Fibroblast of skin of left biceps (primary cell): ENCODE data around the gene OR2G6.
"Not testable (repeated sequence)": the region's sequence is repeated elsewhere in the genome, so short reads cannot be mapped to it uniquely, and the experiment has no call there.

Source experiments
- DNase-seq, 2 experiments: peaks; one replicate each; pipeline ENCODE4 v3.0.0-alpha.2; 2013; ENCODE audit warnings: low read depth in 2 of 2

The OR2G6 gene

DNA sequence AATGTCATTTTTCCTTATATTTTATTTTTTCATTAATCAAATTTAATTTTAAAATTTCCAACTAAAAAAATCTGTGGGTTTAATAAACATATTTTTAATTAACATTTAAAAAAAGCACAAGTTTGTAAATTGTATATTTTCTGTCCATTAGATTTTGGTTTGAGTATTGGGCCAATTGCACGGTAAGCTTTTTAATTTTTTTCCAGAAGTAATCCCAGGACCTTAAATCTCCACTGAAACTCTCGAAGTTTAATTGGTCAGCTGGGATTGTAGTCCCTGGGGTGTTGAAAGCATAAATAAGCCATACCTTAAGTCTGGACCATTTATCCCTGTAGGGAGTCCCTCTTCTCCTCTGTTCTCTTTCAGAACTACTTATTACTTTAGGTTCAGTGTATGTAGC lies at the start of gene OR2G6:
Gene OR2G6, plus strand, starts transcription at position 301 of the 400 bp plus-strand sequence. CDS start 13,574 bp downstream, outside the sequence.
- not testable (repeated sequence) for DNase-seq

DNA sequence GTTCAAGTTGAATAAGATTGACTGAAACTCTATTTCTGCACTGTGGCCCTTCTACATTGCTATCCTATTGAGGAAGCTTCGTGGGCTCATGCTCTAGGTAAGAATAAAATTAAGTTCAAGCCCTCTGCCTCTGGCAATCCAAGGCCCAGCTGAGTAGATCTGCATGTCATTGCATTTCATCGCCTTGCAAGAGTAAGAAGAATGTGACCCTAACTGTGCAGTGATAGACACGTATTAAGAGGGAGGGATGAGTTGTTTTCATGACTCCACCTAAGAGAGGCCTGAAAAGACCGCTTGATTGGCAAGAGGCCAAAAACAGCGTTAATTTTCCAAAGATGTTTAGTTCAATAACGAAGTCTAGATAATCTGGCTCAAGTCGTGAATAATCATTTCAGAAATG lies 48.8 kb upstream of the OR2G6 start:
- not testable (repeated sequence) for DNase-seq

DNA sequence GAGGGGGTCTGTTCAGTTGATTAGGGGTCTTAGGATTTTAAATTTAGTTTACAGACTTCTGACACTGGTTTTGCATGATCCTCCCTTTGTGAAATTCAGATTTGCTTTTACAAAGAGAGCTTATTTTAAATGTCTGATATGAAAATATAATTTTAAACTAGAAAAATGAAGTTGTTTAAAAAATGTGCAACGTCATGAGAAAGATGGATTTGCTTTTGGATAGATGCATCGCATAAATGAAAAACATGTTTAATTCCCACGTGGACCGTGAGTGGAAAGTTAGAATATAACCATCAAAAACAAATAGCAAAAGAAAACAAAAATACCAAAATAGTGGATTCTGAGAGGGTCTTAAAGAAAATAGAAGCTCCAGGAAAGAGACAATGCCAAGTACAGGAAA lies 36.7 kb upstream of the OR2G6 start:
- no peak for DNase-seq

GRCh38 chr1:248472111-248472510 lies 35.8 kb upstream of the OR2G6 start:
- not testable (repeated sequence) for DNase-seq

- DNase-seq, result not testable (repeated sequence)
These were observed 34.8 kb upstream of the OR2G6 start, which contains the start of gene OR2T3 for GRCh38 chr1:248473051-248473450. Gene OR2T3 (plus strand): TSS chr1:248473351. CDS start chr1:248473351, 0 bp downstream.

- not testable (repeated sequence) for DNase-seq
These were observed 32.2 kb upstream of the OR2G6 start for GRCh38 chr1:248475660-248476059.

- DNase-seq, result not testable (repeated sequence)
These were observed 25.9 kb upstream of the OR2G6 start for GRCh38 chr1:248481686-248482579.

- not testable (repeated sequence) for DNase-seq
These were observed 19.6 kb upstream of the OR2G6 start, which contains the start of gene OR2T5 for GRCh38 chr1:248488289-248488688. Gene OR2T5 (plus strand): TSS chr1:248488589. CDS start chr1:248488589, 0 bp downstream.

GRCh38 chr1:248496661-248497060 lies 11.2 kb upstream of the OR2G6 start:
- DNase-seq, result not testable (repeated sequence)

DNA sequence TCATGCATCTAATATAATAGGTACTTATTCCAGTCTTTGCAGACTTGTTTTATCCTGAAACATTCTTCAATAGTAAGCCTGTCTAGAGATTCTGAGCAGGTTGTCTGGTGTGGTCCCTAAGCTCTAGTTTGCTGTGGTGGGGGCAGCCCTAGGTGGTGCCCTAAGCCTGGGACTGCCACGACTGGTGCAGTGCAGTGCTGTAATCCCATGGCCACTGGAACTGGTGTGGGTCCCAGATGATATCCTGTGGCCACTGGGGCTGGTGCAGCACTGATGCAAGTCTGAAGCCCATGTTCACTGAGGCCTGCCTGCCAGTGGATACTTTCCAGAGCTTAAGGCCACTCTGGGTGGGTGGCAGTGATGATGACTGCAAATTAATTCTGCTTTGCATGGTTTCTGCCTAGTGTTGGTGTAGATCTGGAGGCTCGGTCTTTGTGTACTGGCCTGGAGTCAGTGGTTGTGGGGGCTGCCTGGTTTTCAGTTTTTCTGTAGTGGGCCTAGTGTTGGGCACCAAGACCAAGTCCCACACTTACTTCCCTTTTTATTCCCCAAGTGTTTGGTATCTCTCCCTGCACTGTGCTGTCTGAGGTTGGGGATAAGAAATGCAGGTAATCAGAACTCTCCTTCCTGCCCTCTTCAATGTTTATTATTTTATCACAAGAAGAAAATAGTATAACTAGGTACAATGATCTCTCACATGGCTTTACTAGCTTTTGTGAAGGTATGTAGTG lies 7.4 kb upstream of the OR2G6 start:
- DNase-seq, result not testable (repeated sequence)

- not testable (repeated sequence) for DNase-seq
These were observed 2.3 kb downstream of the OR2G6 start for GRCh38 chr1:248510217-248510616.

- no peak for DNase-seq
These were observed 14.0 kb downstream of the OR2G6 start for GRCh38 chr1:248521856-248522255.

DNA sequence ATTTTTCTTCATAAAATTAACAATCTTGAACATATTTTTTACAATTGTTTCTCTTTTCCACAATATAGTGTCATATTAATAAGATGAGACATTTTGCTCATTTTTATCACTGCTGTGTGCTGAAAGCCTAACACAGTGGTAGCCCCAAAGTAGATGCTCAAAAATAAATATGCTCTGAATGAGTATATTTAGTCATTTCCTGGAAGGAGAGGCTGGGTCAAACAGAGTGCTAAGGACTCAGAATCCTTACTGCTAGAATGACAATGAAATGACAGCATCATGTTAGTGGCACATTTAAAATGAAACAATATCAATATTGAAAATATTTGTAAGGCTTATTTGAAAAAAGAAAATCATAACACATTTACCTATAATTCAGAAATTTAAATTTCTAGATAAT lies 29.6 kb downstream of the OR2G6 start:
- not testable (repeated sequence) for DNase-seq

DNA sequence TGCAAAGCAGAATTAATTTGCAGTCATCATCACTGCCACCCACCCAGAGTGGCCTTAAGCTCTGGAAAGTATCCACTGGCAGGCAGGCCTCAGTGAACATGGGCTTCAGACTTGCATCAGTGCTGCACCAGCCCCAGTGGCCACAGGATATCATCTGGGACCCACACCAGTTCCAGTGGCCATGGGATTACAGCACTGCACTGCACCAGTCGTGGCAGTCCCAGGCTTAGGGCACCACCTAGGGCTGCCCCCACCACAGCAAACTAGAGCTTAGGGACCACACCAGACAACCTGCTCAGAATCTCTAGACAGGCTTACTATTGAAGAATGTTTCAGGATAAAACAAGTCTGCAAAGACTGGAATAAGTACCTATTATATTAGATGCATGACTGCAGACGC lies 39.5 kb downstream of the OR2G6 start:
- not testable (repeated sequence) for DNase-seq

DNA sequence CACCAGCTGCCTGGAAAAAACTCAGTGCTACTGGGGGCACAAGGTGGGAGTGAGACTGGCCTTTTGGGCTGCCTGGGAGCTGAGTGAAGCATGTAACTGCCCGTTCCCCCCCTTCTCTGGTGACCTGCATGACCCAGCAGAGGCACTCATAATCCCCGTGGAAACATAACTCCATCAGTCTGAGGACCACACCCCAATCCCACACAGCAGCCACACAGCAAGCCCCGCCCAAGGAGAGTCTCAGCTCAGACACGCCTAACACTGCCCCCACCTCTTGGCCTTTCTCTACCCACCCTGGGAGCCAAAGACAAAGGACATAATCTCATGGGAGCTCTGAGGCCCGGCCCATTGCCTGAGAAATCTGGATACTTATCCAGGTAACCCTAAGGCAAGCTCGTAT lies 43.2 kb downstream of the OR2G6 start:
- not testable (repeated sequence) for DNase-seq

GRCh38 chr1:248562672-248563071 lies 54.8 kb downstream of the OR2G6 start, which contains the start of gene OR2T29:
Gene OR2T29 (minus strand): TSS chr1:248562772. CDS start chr1:248559491, 3,281 bp downstream.
- DNase-seq, result not testable (repeated sequence)

DNA sequence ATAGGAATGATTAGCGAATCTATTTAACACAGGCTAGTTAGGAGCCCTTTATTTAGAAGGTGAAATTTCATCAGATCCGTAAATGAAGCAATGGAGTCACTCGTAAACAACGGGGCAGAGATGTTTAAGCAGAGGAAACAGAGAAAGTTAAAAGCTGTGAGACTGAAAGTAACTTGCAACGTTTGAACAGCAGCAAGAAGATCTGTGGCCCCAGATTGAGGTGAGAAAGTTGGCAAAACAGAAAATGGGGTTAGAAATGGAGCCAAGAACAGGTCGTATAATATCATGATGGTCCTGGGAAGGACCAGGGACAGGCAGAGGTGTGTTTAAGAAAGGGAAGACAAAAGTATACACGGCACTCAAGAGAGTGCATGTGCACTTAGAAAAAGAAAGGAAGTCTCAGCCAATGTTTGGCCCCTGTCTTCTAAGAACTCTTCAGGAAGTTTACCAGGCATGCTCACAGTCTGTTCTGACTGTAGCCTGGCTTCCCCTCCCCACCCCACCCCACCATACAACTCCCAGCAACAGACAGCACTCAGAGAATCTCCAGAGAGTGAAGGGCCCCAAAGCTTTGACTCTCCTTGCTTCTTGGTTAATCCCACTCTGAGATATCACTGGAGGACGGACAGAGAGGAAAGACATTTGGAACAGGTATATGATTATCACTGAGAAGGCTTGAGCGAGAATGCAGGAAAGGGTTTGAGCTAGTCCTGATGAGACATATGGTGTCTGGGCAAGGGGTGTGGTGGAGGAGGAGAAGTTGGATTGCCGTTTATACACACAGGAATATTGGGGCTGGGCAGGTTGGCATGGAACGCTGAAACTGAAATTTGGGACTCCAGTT lies 57.9 kb downstream of the OR2G6 start:
- not testable (repeated sequence) for DNase-seq

DNA sequence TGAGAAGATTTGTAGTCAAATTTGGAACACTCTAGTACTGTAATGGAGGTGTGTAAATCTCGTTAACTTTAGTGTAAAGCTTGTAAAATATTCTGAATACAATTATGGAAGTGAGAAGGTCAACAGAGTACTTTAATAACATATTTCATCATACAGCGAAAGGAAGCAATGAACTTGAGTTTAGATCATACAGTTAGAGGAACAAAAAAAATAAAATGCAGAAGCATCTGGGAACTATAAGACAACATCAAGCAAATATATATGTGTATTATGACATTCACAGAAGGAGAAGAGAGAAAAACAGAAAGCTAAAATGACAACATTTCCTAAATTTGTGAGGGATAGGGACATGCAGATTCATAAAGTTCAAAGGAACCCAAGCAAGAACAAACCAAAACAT lies 61.2 kb downstream of the OR2G6 start:
- not testable (repeated sequence) for DNase-seq

- not testable (repeated sequence) for DNase-seq
These were observed 62.9 kb downstream of the OR2G6 start for GRCh38 chr1:248570811-248571210.

DNA sequence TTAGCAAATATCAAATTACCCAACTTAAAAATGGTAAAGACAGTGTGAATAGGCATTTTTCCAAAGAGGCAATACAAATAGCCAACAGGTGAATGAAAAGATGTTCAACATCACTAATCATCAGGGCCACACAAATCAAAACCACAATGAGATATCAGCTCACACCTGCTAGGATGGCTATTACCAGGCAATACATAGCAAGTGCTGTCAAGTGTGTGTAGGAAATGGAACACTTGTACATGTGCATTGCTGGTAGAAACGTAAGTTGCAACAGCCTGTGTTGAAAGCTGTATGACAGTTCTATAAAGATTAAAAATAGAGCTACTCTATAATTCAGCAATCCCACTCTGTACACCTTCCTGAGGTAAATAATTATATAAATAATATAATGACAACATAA lies 64.2 kb downstream of the OR2G6 start:
- not testable (repeated sequence) for DNase-seq

DNA sequence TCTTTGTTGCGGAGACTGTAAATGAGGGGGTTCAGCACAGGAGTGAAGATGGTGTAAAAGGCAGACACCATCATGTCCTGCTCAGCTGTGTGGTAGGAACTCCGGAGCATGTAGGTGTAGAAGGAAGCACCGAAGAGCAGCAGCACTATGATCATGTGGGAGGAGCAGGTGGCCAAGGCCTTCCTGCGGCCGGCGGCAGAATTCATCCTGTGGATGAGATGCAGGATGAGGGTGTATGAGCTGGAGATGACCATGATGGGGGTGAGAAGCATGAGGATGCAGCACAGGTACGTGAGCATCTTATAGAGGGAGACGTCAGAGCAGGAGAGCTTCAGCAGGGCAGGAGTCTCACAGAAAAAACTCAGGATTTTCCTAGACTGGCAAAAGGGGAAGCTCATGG lies 66.0 kb downstream of the OR2G6 start:
- not testable (repeated sequence) for DNase-seq
